NCI-H748 treated with DMSO at 0.1 percent for 48 hours (cell line): ENCODE data around the gene TMEM119.

Experiments
- DNase-seq: peaks from one replicate; lab custom pipeline; 2025; lab: John Stamatoyannopoulos, UW

The TMEM119 gene

DNA sequence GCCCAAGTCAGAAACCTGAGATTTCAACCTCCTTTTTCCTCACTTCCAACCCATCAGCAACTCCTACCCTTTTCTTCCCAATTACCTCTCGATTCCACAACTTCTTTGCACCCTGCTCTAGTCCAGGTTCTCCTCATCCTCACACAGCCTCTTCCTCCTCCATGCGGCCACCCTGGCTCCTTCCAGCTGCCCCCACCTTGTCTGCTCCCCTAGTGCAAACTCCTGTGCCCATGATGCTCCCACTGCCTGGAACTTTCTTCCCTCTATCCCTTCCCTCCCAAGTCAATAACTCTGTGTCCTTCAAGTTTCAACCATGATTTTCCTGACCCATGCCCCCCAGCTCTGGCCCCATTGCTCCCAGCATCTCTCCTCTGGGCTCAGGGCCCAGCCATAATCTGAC lies 18.5 kb upstream of the TMEM119 start:
- no peak for DNase-seq

DNA sequence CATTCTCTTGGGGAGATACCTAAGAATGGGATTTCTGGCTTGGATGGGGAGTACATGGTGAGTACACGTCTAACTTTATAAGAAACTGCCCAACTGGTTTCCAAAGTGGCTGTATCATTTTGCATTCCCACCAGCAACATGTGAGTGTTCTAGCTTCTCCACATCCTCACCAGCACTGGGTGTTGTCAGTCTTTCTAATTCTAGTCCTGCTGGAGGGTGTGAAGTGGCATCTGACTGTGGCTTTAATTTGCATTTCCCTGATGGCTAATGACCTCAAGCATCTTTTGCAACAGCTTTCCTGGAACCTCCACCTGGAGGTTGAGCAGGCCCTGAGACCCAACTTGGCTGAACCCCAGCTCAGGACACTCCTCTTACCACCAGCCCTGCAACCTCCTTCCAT lies 18.0 kb upstream of the TMEM119 start:
- no peak for DNase-seq

DNA sequence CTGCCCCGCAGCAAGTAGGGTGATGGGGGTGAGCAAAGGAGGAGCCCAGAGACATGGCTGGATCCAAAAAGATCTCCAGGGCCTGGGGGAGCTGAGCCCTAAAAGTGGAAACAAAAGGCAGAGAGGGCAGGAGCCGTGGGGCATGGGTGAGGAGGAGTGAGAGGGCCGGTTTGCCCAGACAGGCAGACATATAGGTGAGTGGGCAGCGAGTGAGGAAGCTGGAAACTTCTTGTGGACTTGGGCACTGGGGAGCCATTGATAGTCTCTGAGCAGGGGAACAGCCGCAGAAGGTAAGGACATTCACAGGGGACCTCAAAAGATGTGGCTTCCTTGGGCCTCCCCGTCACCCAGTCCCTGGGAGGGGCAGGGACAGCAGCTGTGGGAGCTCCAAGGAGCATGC lies 16.8 kb upstream of the TMEM119 start:
- no peak for DNase-seq

DNA sequence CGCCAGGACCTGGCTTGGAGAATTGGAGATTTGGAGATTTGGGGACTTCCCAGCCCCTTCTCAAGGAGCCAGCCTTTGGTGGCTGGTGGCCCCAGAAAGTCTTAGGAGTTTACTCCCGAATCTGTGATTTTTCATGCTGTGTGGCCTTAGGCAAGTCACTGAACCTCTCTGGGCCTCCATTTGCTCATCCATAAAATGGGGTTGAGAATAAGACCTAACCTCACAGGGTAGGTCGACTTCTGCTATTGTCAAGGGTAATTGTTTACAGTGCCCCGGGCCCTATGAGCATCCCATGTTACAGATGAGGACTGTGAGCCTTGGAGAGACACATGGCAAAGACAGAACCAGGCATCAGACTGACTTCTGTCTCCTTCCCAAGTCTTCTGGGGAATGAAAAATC lies 16.2 kb upstream of the TMEM119 start:
- DNase-seq: no peak

DNA sequence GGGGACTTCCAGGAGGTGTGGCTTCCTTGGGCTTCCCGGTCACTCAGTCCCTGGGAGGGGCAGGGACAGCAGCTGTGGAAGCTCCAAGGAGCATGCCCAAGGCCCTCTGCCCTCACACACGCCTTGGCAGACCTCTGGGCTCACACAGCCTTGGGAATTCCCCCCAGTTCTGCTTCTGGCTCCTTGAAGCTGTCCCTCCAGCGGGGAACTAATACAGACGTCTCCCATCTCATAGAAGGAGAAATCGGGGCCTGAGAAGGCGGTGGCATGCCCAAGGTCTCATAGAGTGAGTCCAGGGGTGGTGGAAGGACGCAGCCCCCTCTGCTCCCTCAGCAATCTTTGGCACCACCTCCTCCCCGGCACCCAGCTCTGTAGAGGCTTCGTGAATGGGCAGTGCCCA lies 15.7 kb upstream of the TMEM119 start:
- DNase-seq: no peak

DNA sequence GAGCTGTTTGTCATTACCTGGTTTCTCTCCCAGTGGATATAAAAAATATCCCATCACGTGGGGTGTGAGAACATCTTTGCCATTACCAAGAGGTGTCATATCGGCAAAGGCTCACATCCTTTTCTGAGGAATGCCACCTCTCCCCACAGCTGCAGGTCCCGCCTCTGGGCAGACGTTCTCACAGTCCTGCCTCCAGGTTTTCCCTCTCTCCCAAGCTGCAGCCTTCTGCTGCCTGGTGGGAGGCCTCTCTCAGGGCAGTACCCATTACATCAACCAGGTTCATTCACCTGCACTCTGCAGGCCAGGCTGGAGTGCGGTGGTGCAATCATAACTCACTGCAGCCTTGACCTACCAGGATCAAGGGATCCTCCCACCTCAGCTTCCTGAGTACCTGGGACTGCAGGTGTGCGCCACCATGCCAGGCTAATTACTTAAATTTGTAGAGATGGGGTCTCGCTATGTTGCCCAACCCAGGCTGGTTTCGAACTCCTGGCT lies 15.0 kb upstream of the TMEM119 start:
- DNase-seq: no peak

DNA sequence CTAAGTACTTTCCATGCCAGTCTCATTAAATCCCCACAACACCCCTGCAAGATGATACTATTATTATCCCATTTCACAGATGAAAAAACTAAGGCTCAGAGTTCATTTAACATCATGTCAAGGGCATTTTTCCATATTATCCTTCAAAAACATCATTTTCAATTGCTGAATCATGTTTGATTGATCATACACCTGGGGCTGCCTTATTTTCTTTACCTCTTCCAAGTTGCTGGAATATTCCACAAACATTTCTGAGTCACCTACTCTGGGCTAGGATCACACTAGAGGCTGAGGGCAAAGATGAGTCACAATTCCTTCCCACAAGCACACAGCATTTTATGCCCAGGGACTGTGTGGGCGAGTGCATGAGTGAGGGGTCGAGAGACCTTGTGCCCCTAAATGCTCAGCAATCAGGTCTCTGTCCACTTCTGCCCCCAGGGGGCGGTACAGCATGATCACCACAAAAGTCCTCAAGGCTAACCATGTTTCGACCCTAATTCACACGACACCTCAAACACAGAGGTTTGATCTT lies 14.1 kb upstream of the TMEM119 start:
- DNase-seq: no peak

DNA sequence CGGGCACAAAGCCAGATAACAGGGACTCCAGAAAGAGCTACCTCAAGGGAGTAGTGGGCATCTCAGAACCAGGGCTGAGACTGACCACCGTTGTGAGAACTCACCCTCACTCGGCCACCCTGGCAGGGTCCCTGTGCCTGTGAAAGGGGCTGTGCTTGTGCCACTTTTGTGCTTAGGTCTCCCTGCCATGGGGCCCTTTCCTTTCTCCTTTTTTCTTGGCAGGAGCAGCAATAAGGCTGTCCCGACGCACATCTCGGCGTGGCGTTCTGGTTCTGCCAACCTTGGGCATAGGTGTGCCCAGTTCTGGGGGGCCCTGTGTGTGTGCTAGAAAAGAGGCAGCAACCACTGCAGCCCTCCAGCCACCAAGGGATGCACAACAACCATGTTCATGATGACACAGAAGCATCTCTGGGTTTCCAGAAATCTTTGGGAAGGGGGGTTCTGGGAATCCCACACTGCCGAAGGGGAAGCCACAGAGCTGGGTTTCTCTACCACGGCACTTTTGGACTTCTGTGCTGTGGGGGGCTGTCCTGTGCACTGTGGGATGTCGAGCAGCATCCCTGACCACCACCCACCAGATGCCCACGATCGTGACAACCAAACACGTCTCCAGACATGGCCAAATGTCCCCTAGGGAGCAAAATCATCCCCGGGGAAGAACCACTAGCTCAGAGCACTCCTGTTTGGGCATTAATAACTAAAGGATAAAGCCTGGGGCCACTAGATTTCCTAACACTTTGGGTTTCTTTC lies 13.1 kb upstream of the TMEM119 start:
- DNase-seq: no peak

DNA sequence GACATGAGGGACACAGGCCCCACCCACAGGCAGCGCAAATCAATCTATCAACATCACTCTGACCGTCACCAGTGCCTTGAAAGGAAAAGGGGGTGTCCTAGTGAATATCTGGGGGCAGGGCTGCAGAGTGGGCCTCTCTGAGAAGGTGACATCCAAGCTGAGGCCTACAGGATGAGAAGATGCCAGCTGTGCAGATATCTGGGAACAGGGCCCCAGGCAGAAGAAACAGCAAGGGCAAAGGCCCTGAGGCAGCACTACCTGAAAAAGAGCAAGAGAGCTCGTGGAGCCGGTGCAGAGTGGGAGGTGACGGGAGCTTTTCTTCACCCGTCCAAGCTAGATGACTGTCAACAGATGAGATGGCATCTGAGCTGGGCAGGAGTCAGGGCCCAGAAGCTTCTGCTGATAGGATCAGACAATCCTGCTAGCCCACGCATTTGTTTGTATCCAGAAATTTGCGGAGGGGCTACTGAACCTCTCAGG lies 12.5 kb upstream of the TMEM119 start:
- no peak for DNase-seq

DNA sequence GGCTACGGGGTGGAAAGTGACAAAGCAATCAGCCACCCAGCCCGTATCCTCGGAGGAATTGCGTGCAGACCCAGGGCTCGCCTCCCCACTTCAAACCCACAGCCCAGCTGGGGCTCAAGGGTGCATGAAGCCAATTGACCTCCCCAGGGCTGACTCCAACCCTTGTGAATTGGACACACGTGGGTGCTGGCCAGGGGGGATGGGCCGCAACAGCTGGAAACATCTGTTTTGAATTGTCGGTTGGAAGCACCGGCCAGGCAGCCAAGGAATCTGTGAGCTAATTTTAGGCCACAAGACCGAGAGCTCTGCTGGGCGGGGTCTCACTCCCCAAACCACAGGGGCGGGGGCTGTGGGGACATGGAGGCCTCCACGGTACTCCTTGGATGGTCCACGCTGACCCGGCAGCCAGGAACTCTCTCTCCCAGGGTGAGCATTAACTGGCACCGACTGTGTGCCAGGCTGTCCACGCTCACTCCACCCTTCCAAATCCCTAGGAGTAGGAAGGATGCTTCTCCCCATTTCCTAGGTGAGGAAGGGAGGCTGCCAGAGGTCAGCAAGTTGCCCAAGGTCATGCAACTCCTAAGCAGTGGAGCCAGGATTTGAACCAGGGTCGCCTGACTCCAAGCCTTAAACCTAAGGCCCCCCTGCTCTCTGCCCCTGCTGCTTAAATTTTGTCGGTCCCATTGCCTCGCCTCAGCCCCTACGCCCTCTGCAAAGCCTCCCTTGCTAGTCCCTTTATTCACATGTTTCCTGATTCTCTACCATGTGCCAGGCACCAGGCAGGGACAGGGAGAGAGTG lies 11.9 kb upstream of the TMEM119 start:
- no peak for DNase-seq

DNA sequence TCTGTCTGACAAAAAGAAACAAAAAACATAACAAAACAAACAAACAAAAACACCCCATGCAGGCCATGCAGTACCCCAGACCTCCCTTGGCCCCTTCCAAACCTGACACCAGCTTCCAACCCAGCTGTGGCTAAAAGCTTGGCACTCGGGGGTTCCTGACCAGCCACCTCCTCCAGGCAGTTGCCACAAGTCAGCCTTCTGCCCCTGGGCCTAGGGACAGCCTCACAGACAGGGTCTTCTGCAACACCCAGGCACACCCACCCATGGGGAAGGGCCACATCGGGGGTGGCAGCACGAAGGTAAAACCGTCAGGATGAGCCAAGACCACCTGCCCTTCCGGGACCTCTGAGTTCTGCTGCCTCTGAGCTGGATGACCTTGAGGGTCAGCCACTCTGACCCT lies 10.7 kb upstream of the TMEM119 start:
- no peak for DNase-seq

DNA sequence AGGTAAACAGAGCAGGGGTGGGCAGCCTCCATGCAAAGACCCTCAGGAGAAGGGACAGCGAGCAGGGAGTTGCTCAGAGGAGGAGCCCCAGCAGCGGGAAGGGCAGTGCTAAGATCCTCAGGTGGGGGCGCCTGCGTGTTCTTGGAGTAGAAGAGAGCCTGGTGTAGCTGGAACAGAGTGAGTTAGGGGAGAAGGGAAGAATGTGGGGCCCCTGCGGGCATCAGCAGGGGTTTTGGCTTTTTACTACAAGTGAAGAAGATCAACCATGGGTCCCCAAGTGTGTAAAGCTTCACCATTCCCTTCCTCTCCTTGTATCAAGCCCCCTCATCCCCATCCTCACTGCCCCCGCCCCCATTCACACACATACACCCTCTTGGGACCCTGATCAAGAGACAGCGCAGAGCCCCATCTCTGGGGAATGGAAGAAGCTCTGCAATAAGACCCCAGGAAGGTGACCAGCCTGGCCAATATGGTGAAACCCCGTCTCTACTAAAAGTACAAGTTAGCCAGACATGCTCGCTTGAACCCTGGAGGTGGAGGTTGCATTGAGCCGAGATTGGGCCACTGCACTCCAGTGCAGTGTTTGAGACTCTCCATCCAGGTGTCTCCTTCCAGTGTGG lies 10.2 kb upstream of the TMEM119 start:
- no peak for DNase-seq

DNA sequence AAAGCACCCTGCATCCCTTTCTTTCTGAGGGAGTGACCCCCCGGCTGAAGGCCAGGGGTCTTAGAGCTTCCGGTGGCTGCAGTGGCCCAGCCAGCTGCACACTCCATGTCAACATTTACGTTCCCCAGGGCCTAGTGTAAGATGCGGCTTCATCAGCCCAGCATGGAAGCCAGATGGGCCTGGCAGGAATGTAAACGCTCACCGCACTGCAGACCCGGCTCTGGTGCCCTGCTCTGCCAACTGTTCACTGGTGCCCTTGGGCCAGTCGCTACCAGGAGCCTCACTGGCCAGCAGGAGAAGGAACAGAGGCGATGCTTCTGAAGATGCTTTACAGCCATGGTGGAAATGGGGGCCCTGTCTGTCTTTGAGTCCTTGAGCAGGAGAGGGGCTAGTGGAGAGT lies 8.6 kb upstream of the TMEM119 start:
- DNase-seq: no peak

DNA sequence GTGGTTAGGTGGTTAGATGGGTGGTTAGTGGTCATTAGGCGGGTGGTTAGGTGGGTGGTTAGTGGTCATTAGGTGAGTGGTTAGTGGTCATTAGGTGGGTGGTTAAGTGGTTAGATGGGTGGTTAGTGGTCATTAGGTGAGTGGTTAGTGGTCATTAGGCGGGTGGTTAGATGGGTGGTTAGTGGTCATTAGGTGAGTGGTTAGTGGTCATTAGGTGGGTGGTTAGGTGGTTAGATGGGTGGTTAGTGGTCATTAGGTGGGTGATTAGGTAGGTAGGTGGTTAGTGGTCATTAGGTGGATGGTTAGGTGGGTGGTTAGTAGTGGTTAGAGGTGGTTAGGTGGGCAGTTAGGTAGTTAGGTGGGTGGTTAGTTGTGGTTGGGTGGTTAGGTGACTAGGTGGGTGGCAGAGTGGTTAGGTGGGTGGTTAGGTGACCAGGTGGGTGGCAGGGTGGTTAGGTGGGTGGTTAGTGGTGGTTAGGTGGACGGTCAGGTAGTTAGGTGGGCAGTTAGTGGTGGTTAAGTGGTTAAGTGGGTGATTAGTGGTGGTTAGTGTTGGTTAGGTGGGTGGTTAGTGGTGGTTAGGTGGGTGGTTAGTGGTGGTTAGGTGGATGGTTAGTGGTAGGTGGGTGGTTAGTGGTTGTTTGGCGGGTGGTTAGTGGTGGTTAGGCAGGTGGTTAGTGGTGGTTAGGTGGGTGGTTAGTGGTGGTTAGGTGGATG lies 8.0 kb upstream of the TMEM119 start:
- DNase-seq: no peak

DNA sequence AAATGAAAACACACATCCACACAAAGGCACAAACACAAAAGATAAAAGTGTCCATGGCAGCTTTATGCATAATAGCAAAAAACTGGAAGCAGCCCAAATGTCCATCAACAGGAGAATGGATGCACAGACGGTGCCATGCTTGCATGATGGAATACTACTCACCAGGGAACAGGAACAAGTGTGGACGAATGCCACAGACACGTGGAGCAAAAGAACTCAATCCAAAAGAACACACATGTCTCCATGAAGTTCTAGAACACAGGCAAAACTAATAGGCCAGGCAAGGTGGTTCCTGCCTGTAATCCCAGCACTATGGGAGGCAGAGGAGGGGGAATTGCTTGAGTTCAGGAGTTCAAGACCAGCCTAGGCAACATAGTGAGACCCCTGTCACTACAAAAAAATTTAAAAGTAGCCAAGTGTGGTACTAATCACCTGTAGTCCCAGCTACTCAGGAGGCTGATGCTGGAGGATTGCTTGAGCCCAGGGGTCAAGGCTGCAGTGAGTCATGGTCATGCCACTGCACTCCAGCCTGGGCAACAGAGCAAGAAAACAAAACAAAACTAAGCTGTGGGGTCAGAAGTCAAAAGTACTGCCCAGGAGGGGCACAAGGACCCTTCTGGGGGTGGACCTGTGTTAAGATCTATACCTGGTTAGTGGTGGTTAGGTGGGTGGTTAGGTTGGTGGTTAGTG lies 7.3 kb upstream of the TMEM119 start:
- no peak for DNase-seq

DNA sequence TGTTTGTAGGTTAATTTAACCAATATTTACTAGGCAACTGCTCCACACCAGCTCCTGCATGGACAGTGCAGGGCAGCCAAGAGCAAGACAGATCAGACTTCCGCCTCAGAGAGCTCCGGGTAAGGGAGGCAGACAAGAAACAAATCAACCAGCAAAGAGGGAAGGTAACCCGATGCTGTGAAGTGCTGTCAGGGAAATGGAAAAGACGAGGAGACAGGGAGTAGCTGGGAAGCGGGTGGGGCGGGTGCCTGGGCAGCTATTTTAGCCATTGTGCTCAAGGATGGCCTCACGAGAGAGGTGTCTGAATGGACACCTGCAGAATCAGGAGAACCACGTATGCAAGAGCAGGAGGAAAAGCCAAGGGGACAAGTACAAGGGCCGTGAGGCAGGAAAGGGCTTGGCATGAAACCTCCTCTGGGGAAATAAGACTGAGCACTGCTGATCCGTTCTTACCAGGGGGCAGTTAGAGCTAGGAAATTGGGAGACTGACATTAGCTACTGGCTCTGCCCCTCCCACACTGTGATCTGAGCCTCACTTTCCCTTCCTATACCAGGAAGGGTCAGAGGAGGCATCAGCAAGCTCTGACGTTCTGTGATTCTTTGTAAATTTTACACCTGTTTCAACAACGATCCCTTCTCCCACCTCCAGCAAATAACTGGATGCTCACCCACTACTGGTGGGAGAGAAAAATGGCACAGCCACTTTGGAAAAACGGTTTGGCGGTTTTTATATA lies 6.5 kb upstream of the TMEM119 start:
- no peak for DNase-seq

DNA sequence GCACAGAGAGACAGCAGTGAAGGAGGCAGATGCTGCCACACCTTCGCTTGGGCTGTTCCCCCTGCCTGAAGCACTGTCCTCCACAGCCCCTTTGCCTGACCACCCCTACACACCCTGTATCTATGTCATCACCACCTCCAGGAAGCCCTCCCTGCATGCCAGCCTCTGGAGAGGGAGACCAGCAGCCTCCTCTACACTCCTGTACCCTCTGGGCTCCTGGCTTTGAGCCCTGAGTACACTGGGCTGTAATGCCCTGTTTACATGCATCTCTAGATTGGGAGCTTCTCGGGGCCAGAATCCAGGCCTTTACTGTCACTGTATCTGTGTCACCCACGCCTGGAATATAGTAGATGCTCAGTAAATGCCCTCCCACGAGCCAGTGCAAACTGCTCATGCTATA lies 5.9 kb upstream of the TMEM119 start:
- no peak for DNase-seq

DNA sequence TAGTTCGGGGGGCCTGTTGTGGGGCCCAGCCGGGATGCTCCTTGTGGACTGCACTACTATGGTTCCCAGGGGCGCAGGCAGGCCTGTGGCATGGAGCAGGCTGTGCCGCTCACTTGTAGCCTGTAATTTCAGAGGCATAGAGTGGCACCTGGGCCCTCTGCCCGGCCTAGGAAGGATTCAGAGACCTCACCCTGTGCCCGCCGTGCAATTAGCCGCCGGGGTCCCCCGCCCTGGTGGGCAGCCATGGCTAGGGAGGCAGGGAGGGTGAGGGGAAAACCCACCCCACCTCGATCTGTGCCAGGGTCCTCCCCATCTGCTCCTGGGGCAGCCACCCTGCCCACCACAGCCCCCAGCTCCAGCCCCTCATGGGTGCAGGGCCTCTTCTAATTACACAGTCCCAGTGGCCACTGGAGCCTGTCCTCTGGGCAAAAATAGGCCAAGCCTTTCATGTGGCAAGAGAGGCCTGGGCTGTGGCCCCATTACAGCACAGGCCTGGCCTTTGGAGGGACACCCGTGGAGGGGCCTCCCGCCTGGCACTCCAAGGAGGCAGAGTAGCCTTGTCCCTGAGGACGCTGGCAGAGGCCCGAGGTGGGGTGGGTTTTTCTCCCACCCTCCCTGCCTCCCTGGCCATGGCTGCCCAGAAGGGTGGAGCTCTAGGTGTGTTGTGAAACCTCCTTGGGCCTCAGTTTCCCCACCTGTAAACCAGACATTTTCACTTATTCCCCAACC lies 5.3 kb upstream of the TMEM119 start:
- DNase-seq: no peak

DNA sequence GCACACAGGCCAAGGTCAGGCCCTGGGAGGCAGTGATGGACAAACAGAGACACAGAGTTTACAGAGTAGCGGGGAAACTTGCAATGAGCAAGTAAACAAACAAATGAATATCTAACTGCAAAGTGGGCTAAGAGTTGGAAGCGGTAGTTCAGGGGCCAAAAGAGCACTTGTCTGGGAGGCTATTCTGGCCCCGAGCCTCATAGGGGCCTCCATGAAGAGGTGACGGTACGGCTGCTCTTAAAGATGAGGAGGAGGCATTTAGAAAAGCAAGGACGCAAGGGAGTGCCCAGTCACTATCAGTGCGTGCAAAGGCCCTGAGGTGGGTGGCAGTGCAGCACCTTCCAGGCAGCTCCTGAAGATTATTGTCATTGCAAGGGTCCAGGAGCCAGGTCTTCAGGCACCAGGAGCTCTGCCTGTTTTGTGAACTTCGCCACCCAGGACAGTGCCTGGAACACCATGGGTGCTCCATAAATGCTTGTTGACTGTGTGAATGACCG lies 4.4 kb upstream of the TMEM119 start:
- no peak for DNase-seq

DNA sequence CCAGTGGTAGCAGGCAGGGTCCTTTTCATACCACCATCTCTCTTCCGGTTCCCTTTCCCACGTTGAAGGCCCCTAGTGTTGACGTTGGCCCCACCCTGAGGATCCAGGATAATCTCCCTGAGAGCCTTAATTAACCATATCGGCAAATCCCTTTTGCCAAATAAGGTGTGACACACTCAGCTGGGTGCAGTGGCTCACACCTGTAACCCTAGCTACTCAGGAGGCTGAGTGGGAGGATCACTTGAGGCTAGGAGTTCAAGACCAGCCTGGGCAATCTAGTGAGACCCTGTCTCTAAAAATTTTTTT lies 2.8 kb upstream of the TMEM119 start:
- DNase-seq: no peak
